K562 (cell line): Measurements from ENCODE around the gene SPAG16. TPM values are rescaled to one million over a fixed set of nuclear protein-coding genes. Genes with fewer than 3 reads are reported as not detected.

Experiments
- ATAC-seq: fragments of 200-7000 bp; cut with Tn5 transposase; 3 replicates; pipeline ENCODE4 v1.9.1; 2020; ENCODE audit warnings: moderate library complexity
- BruUV-seq: library from RNA; stranded (reverse); fragments of 400-500 nt; replicated peaks from 2 replicates; lab custom pipeline; 2021; lab: Mats Ljungman, UMichigan
- CTCF ChIA-PET: fragments of 300-600 bp; formaldehyde crosslinking; extraction: SDS; loops from one replicate; lab custom pipeline; 2021; ENCODE audit warnings: low intra/inter-chr PET ratio; lab: Yijun Ruan, JAX
- POLR2A ChIA-PET: fragments of 300-600, 350-650 bp; sonication (Branson Sonifier 250); formaldehyde crosslinking; extraction: SDS; loops from one replicate; lab custom pipeline; 2021; ENCODE audit warnings: antibody characterized with exemption, inconsistent platforms; lab: Yijun Ruan, JAX
- DNase-seq, 4 experiments: peaks; one replicate each; pipeline versions ENCODE4 v3.0.0 to v3.0.0-alpha.2; 2011 to 2018; ENCODE audit warnings: low spot score in 3 of 4, mixed read lengths in 3 of 4; ENCODE audit errors: extremely low read depth in 1 of 4
- FAIRE-seq: peaks from 2 replicates; lab custom pipeline; 2011; peaks lifted over from hg19 to GRCh38; lab: Jason Lieb, UNC
- H2AFZ ChIP-seq: 2 replicates; pipeline ENCODE4 v1.6.0; 2011; ENCODE audit warnings: low read depth, low read length, control low read depth, inconsistent platforms
- H3K27ac ChIP-seq: fragments of 200-600 bp; 3 replicates; pipeline ENCODE4 v1.8.0; 2011; ENCODE audit warnings: low read depth, mild to moderate bottlenecking, control low read depth, inconsistent platforms, low read length, moderate library complexity, mixed read lengths; ENCODE audit errors: extremely low read depth
- H3K27me3 ChIP-seq, 2 experiments: fragments of 300-600 bp in 1 of 2; 2 replicates in 1 of 2; 3 replicates in 1 of 2; pipeline versions ENCODE4 v1.6.0 to v1.8.0; 2011; ENCODE audit warnings: inconsistent platforms in 2 of 2, low read length in 2 of 2, mild to moderate bottlenecking in 1 of 2, mixed read lengths in 1 of 2, moderate library complexity in 1 of 2; ENCODE audit not compliant: control insufficient read depth in 2 of 2, insufficient read depth in 2 of 2
- H3K36me3 ChIP-seq: fragments of 300-600 bp; 3 replicates; pipeline ENCODE4 v1.8.0; 2011; ENCODE audit warnings: mild to moderate bottlenecking, low read length, inconsistent platforms; ENCODE audit not compliant: control insufficient read depth, insufficient read depth
- H3K4me1 ChIP-seq, 2 experiments: fragments of 200-600 bp in 1 of 2; replicated peaks in 1 of 2; 2 replicates in 1 of 2; 3 replicates in 1 of 2; pipeline versions ENCODE4 v1.5.1 to v1.8.0; 2011; ENCODE audit warnings: inconsistent platforms in 2 of 2, low read length in 2 of 2, mild to moderate bottlenecking in 1 of 2, mixed read lengths in 1 of 2, moderate library complexity in 1 of 2; ENCODE audit not compliant: control insufficient read depth in 2 of 2, insufficient read depth in 2 of 2
- H3K4me2 ChIP-seq: 2 replicates; pipeline ENCODE4 v1.6.1; 2011; ENCODE audit warnings: low read length, control low read depth, inconsistent platforms, mixed read lengths; ENCODE audit not compliant: insufficient read depth
- H3K4me3 ChIP-seq: fragments of 200-600 bp; sonication (generic), shearing (Covaris generic); 2 replicates; pipeline ENCODE4 v1.5.1; 2016; ENCODE audit warnings: control low read depth, inconsistent platforms
- H3K79me2 ChIP-seq: fragments of 200-600 bp; 3 replicates; pipeline ENCODE4 v1.8.0; 2011; ENCODE audit warnings: low read length, inconsistent platforms; ENCODE audit not compliant: control insufficient read depth, insufficient read depth
- H3K9ac ChIP-seq, 2 experiments: 2 replicates each; pipeline versions ENCODE4 v1.6.0 to v1.6.1; 2011; ENCODE audit warnings: low read depth in 2 of 2, low read length in 2 of 2, control low read depth in 1 of 2, inconsistent platforms in 1 of 2, mild to moderate bottlenecking in 1 of 2, mixed read lengths in 1 of 2; ENCODE audit not compliant: insufficient read depth in 1 of 2
- H3K9me1 ChIP-seq: one replicate; pipeline ENCODE4 v1.6.0; 2011; ENCODE audit warnings: inconsistent platforms, mild to moderate bottlenecking, low read length, moderate library complexity; ENCODE audit not compliant: control insufficient read depth, insufficient read depth
- H3K9me3 ChIP-seq: replicated peaks from 2 replicates; pipeline ENCODE4 v1.5.1; 2011; ENCODE audit warnings: low read depth, low read length, inconsistent platforms; ENCODE audit not compliant: control insufficient read depth, insufficient read depth
- H4K20me1 ChIP-seq: replicated peaks from 2 replicates; pipeline ENCODE4 v1.6.1; 2011; ENCODE audit warnings: low read length, inconsistent platforms, mixed read lengths; ENCODE audit not compliant: control insufficient read depth, insufficient read depth
- COPS2 ChIP-seq: fragments of 450-650 bp; conservative IDR thresholded peaks from 2 replicates; pipeline ENCODE4 v1.6.1; 2016; ENCODE audit warnings: mild to moderate bottlenecking, moderate library complexity
- EWSR1 ChIP-seq: fragments of 450-650 bp; IDR thresholded peaks from 2 replicates; pipeline ENCODE4 v1.6.1; 2018; ENCODE audit warnings: borderline replicate concordance, mild to moderate bottlenecking, low read depth, moderate library complexity; ENCODE audit not compliant: partially characterized antibody
- HEY1 ChIP-seq: fragments of 250-450 bp; sonication (Bioruptor Pico); IDR thresholded peaks from 2 replicates; pipeline ENCODE4 v1.5.0; 2020; ENCODE audit warnings: mild to moderate bottlenecking, moderate library complexity, borderline replicate concordance
- HMG20A ChIP-seq: fragments of 450-650 bp; formaldehyde crosslinking; conservative IDR thresholded peaks from 2 replicates; pipeline ENCODE4 v1.4.0; 2020; ENCODE audit warnings: mild to moderate bottlenecking, mixed read lengths
- MAZ ChIP-seq, 2 experiments: fragments of 450-650 bp in 1 of 2; sonication (generic) in 1 of 2; formaldehyde crosslinking; IDR thresholded peaks in 1 of 2; conservative IDR thresholded peaks in 1 of 2; 2 replicates each; pipeline versions ENCODE4 v1.4.0 to v1.5.0; 2020; ENCODE audit warnings: mild to moderate bottlenecking in 1 of 2, missing genetic modification reagents in 1 of 2
- RAD21 ChIP-seq, 2 experiments: fragments of 250-450 bp in 1 of 2; fragments of 450-650 bp in 1 of 2; sonication (Bioruptor Pico) in 1 of 2; formaldehyde crosslinking in 1 of 2; IDR thresholded peaks in 1 of 2; conservative IDR thresholded peaks in 1 of 2; 2 replicates each; pipeline versions ENCODE4 v1.4.0 to v1.8.0; 2020 to 2022; ENCODE audit warnings: mild to moderate bottlenecking in 2 of 2, moderate library complexity in 1 of 2
- YY1 ChIP-seq, 3 experiments: IDR thresholded peaks; 2 replicates each; pipeline ENCODE4 v1.6.1; 2011; ENCODE audit warnings: low read length in 2 of 3, mild to moderate bottlenecking in 2 of 3, moderate library complexity in 2 of 3, borderline replicate concordance in 1 of 3, control low read depth in 1 of 3, low read depth in 1 of 3; ENCODE audit not compliant: insufficient read depth in 3 of 3, insufficient replicate concordance in 2 of 3, control insufficient read depth in 1 of 3, insufficient read length in 1 of 3; ENCODE audit errors: extremely low read depth in 1 of 3
- ZNF232 ChIP-seq: sonication (generic); formaldehyde crosslinking; IDR thresholded peaks from 2 replicates; pipeline ENCODE4 v1.8.0; 2022; ENCODE audit warnings: mild to moderate bottlenecking, missing genetic modification reagents
- ZNF384 ChIP-seq: IDR thresholded peaks from 2 replicates; pipeline ENCODE4 v1.6.1; 2012; ENCODE audit warnings: low read depth, low read length, improper control_type of control experiment
- WGBS: fragments of 100-300 bp; shearing (Covaris generic); methylation state at CpG from one replicate; pipeline ENCODE4 v1.1.6; 2016; ENCODE audit warnings: low coverage, mixed read lengths; ENCODE audit not compliant: insufficient coverage; ENCODE audit errors: missing lambda C conversion rate; 5-methylcytosine and 5-hydroxymethylcytosine counted together
- in situ Hi-C: fragments of 300-500 bp; cut with MboI; formaldehyde crosslinking; loops from 4 replicates; pipeline ENCODE4 v1.15.0; 2018; ENCODE audit warnings: inconsistent platforms, mixed read lengths
- intact Hi-C: fragments of 100-400 bp; cut with micrococcal nuclease; formaldehyde crosslinking; loops from 2 replicates; pipeline ENCODE4 v1.14.2; 2022
- polyA plus RNA-seq, 8 experiments: library from polyadenylated mRNA; depleted of rRNA in 4 of 8; stranded (reverse) in 5 of 8; unstranded in 3 of 8; fragments of >200 nt; fragmentation: Nextera tagmentation in 2 of 8; fragmentation: Illumina TruSeq in 1 of 8; extraction: Ambion mirVana in 2 of 8; extraction: Trizol in 1 of 8; gene quantifications; 2 replicates each; pipeline versions ENCODE4 v1.2.1 to v1.2.3, GENCODE V29; 2011 to 2014; ENCODE audit warnings: inconsistent platforms in 1 of 8, missing spikeins in 1 of 8
- total RNA-seq, 7 experiments: library from RNA; depleted of rRNA in 6 of 7; stranded (reverse); fragments of >200 nt in 6 of 7; fragmentation: Illumina TruSeq in 2 of 7; extraction: Trizol in 2 of 7; gene quantifications; 2 replicates each; pipeline versions ENCODE4 v1.2.1 to v1.2.3, GENCODE V29; 2011 to 2021; ENCODE audit warnings: low replicate concordance in 1 of 7

Gene SPAG16
- total and polyA plus RNA-seq, 9 of the 15 experiments (the other 6 are each of a cell fraction or from before 2014, with no cell fraction given) = 0.98 to 5.9 (median 3.5) TPM

- TF ChIP-seq HMG20A (CRISPR knock-in tag) = no peak
Measured at GRCh38 chr2:214127170-214127569, 842.9 kb downstream of the SPAG16 start (continued).

- no TSS peak for BruUV-seq
- FAIRE-seq (no peak), ATAC-seq (no peak)
Measured at GRCh38 chr2:214127571-214127970, 843.3 kb downstream of the SPAG16 start.

GRCh38 chr2:214128040-214128439 is 843.8 kb downstream of the SPAG16 start:
- no peaks in the 10 kb centered on the region for H3K27me3 ChIP-seq
- no peak overlapping the region for H2AFZ ChIP-seq
- H3K9me1 ChIP-seq = no peaks in the 10 kb centered on the region
- no peak overlapping the region for H3K4me3 ChIP-seq
- TF ChIP-seq MAZ (CRISPR knock-in tag; conservative IDR thresholded peaks at IDR 0.05 in 1 of 2, IDR thresholded peaks at IDR 0.05 in 1 of 2) (no peak), ZNF384 (no peak), COPS2 (no peak), RAD21 (CRISPR knock-in tag; conservative IDR thresholded peaks at IDR 0.05 in 1 of 2, IDR thresholded peaks at IDR 0.05 in 1 of 2) (no peak), YY1 (IDR thresholded peaks at IDR 0.05; ENCODE audit: borderline replicate concordance in 1 of 3, control insufficient read depth in 1 of 3, extremely low read depth in 1 of 3, insufficient read depth in 3 of 3, insufficient read length in 1 of 3, insufficient replicate concordance in 2 of 3, low read depth in 1 of 3, low read length in 2 of 3) (no peak), HEY1 (no peak), ZNF232 (CRISPR knock-in tag) (no peak)
- POLR2A ChIA-PET = no interaction called here
- H3K9ac ChIP-seq = no peak overlapping the region
- in situ Hi-C loops (no loop called here), intact Hi-C loops (no loop called here)
- no peaks in the 10 kb centered on the region for H3K79me2 ChIP-seq
- H3K9me3 ChIP-seq = no peaks in the 10 kb centered on the region
- FAIRE-seq (no peak), DNase-seq (no peak), ATAC-seq (no peak)
- no peak overlapping the region for H3K27ac ChIP-seq
- H3K36me3 ChIP-seq = no peaks in the 10 kb centered on the region
- H3K4me2 ChIP-seq = no peak overlapping the region
- CTCF ChIA-PET = no interaction called here
- H3K4me1 ChIP-seq = no peaks in the 10 kb centered on the region
- WGBS = 0% methylated on average over 1 of the region's 1 CpG
- no peaks in the 10 kb centered on the region for H4K20me1 ChIP-seq
- BruUV-seq = no TSS peak

More at GRCh38 chr2:214127571-214127970, 843.3 kb downstream of the SPAG16 start:
- no peaks in the 10 kb centered on the region for H3K9me1 ChIP-seq
- CTCF ChIA-PET = no interaction called here
- no peaks in the 10 kb centered on the region for H3K27me3 ChIP-seq
- H3K36me3 ChIP-seq = no peaks in the 10 kb centered on the region
- no peaks in the 10 kb centered on the region for H3K9me3 ChIP-seq
- no peak for DNase-seq
- no peaks in the 10 kb centered on the region for H3K4me1 ChIP-seq
- H3K4me3 ChIP-seq = no peak overlapping the region
- intact Hi-C loops = no loop called here
- H3K9ac ChIP-seq = no peak overlapping the region
- in situ Hi-C loops = no loop called here
- WGBS = 0% methylated on average over 1 of the region's 1 CpG
- H3K79me2 ChIP-seq = no peaks in the 10 kb centered on the region
- no peak overlapping the region for H2AFZ ChIP-seq
- no peak for TF ChIP-seq EWSR1
- no peak overlapping the region for H3K27ac ChIP-seq
- no peak overlapping the region for H3K4me2 ChIP-seq
- POLR2A ChIA-PET = no interaction called here
- no peaks in the 10 kb centered on the region for H4K20me1 ChIP-seq
